Measurements from ENCODE around the gene DEPDC5.

- TF ChIP-seq, protein P1, sequence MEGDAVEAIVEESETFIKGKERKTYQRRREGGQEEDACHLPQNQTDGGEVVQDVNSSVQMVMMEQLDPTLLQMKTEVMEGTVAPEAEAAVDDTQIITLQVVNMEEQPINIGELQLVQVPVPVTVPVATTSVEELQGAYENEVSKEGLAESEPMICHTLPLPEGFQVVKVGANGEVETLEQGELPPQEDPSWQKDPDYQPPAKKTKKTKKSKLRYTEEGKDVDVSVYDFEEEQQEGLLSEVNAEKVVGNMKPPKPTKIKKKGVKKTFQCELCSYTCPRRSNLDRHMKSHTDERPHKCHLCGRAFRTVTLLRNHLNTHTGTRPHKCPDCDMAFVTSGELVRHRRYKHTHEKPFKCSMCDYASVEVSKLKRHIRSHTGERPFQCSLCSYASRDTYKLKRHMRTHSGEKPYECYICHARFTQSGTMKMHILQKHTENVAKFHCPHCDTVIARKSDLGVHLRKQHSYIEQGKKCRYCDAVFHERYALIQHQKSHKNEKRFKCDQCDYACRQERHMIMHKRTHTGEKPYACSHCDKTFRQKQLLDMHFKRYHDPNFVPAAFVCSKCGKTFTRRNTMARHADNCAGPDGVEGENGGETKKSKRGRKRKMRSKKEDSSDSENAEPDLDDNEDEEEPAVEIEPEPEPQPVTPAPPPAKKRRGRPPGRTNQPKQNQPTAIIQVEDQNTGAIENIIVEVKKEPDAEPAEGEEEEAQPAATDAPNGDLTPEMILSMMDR (conservative IDR thresholded peaks at IDR 0.05) = no peak
- no peak for TF ChIP-seq EZH2 (IDR thresholded peaks at IDR 0.05; ENCODE audit: low read depth)
Observed at GRCh38 chr22:31768422-31769059, 14.7 kb downstream of the DEPDC5 start.

Measured in PC-9 (cell line).